ENCODE data around the gene NELFB.
"Not testable (repeated sequence)": the region's sequence is repeated elsewhere in the genome, so short reads cannot be mapped to it uniquely, and the experiment has no call there.

DNA sequence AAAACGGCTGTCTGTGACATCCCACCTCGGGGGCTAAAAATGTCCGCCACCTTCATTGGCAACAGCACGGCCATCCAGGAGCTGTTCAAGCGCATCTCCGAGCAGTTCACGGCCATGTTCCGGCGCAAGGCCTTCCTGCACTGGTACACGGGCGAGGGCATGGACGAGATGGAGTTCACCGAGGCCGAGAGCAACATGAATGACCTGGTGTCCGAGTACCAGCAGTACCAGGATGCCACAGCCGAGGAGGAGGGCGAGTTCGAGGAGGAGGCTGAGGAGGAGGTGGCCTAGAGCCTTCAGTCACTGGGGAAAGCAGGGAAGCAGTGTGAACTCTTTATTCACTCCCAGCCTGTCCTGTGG lies 11.9 kb upstream of the NELFB start:
- not testable (repeated sequence) for TF ChIP-seq POLR2A (IDR thresholded peaks at IDR 0.05)
- TF ChIP-seq, protein P1, sequence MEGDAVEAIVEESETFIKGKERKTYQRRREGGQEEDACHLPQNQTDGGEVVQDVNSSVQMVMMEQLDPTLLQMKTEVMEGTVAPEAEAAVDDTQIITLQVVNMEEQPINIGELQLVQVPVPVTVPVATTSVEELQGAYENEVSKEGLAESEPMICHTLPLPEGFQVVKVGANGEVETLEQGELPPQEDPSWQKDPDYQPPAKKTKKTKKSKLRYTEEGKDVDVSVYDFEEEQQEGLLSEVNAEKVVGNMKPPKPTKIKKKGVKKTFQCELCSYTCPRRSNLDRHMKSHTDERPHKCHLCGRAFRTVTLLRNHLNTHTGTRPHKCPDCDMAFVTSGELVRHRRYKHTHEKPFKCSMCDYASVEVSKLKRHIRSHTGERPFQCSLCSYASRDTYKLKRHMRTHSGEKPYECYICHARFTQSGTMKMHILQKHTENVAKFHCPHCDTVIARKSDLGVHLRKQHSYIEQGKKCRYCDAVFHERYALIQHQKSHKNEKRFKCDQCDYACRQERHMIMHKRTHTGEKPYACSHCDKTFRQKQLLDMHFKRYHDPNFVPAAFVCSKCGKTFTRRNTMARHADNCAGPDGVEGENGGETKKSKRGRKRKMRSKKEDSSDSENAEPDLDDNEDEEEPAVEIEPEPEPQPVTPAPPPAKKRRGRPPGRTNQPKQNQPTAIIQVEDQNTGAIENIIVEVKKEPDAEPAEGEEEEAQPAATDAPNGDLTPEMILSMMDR (IDR thresholded peaks at IDR 0.05) = not testable (repeated sequence)

Measured in thyroid gland (tissue), 4 donors.